ENCODE data around the gene POLRMT. TPM values are rescaled to one million over a fixed set of nuclear protein-coding genes. Genes with fewer than 3 reads are reported as not detected.

Gene POLRMT
- total and polyA plus RNA-seq, 4 donors, result 16.1 to 76.7 (median 38.4) TPM

DNA sequence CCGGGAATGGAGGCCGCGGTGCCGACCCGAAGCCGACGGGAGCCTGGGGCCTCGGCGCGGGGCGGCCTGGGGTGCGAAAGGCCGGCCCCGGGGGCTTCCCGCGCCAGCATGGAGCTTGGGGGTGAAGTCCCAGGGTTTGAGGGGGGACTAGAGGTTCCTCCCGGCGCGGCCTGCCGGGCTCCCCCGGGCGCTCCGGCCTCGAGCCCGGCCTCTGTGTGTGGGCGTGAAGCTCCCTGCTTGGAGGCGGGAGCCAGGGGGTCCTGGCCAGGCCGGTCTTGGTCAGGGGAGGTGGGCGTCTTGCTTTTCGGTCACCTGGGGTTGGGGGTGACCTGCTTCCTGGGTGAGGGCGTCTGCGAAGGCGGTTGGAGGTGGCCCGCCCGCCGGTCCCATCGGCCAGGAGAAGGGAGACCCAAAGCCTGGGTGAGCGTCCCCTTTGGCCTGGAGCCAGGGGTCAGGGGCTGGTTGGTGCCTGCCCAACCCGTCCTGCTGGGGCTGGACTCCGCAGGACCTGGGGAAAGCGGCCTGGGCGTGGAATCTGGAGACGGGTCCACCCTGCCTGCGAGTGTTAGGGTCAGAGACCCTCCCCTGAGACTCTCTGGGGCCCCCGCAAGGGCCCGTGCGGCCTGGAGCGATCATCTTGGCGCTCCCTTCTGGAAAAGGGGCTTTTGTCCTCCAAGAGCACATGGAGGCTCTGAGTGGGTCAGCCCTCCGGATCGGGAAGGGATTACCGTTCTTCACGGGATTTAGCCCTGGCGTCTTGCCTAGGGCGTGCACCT, 60.4 kb downstream of the POLRMT start:
- Histone ChIP-seq H3K9ac (ENCODE audit: insufficient read depth in 1 of 2, low read length in 2 of 2) (peak overlapping the region; percentile 70 to 90), H3K36me3 (ENCODE audit: control insufficient read depth in 4 of 4, insufficient read depth in 4 of 4, low read length in 4 of 4) (peaks cover 0 to 12% (median 0%) of the 10 kb centered on the region in 4 donors), H3K4me3 (peak overlapping the region; percentile 92), H3K27me3 (ENCODE audit: control insufficient read depth in 3 of 3, insufficient read depth in 3 of 3, low read length in 2 of 3) (no peaks in the 10 kb centered on the region), H3K27ac (ENCODE audit: low read depth in 1 of 2, low read length in 1 of 2) (peak overlapping the region; percentile 87 to 95), H3K9me3 (ENCODE audit: control insufficient read depth in 4 of 4, insufficient read depth in 3 of 4, low read length in 3 of 4) (no peaks in the 10 kb centered on the region), H3K4me1 (ENCODE audit: control insufficient read depth in 5 of 5, insufficient read depth in 5 of 5, low read length in 5 of 5) (peaks cover 0 to 35% (median 18%) of the 10 kb centered on the region in 5 donors)
- ATAC-seq (ENCODE audit: insufficient read depth, low FRiP score), result no peak
- peak; percentile 54 to 65 (median 54) for DNase-seq
- 1% methylated on average over 37 to 55 of the region's 55 CpGs for WGBS, 2 donors
- TF ChIP-seq, protein P1, sequence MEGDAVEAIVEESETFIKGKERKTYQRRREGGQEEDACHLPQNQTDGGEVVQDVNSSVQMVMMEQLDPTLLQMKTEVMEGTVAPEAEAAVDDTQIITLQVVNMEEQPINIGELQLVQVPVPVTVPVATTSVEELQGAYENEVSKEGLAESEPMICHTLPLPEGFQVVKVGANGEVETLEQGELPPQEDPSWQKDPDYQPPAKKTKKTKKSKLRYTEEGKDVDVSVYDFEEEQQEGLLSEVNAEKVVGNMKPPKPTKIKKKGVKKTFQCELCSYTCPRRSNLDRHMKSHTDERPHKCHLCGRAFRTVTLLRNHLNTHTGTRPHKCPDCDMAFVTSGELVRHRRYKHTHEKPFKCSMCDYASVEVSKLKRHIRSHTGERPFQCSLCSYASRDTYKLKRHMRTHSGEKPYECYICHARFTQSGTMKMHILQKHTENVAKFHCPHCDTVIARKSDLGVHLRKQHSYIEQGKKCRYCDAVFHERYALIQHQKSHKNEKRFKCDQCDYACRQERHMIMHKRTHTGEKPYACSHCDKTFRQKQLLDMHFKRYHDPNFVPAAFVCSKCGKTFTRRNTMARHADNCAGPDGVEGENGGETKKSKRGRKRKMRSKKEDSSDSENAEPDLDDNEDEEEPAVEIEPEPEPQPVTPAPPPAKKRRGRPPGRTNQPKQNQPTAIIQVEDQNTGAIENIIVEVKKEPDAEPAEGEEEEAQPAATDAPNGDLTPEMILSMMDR (IDR thresholded peaks at IDR 0.05; ENCODE audit: control extremely low read depth, extremely low read depth), result no peak

DNA sequence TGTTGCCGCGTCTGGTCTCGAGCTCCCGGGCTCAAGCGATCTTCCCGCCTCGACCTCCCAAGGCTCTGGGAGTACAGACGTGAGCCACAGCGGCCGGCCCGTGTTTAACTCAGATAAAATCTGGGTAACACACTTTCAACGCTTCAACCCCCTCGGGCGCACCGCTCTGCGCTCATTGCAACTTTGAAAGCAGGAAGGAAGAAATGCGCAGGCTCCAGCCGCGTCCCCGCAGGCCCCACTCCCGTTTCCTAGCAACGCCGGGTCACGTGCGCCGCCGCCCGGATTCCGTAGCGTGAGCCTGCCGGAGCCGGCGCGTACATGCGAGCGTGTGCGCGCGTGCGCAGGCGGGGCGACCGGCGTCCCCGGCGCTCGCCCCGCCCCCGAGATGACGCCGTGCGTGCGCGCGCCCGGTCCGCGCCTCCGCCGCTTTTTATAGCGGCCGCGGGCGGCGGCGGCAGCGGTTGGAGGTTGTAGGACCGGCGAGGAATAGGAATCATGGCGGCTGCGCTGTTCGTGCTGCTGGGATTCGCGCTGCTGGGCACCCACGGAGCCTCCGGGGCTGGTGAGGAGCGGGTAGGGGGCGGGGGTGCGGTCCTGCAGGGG, 61.1 kb downstream of the POLRMT start, which contains the start of gene BSG:
Gene BSG (plus strand): TSS at position 457 of the 603 bp plus-strand sequence. CDS start 39 bp downstream, at position 496.
- WGBS, 2 donors, result 0 to 1% methylated on average over 67 to 79 of the region's 79 CpGs
- H3K4me3 ChIP-seq, result peak within 1 kb of the TSS; percentile 92
- peaks cover 0 to 5% (median 0%) of the 10 kb centered on the region in 4 donors for H3K36me3 ChIP-seq (ENCODE audit: control insufficient read depth in 4 of 4, insufficient read depth in 4 of 4, low read length in 4 of 4)
- peak within 1 kb of the TSS; percentile 85 to 90 for H3K9ac ChIP-seq (ENCODE audit: insufficient read depth in 1 of 2, low read length in 2 of 2)
- ATAC-seq (ENCODE audit: insufficient read depth, low FRiP score), result peak; percentile 88
- peak within 1 kb of the TSS; percentile 95 for H3K27ac ChIP-seq (ENCODE audit: low read depth in 1 of 2, low read length in 1 of 2)
- TF ChIP-seq, protein P1 (IDR thresholded peaks at IDR 0.05; ENCODE audit: control extremely low read depth, extremely low read depth), result no peak
- no peaks in the 10 kb centered on the region for H3K27me3 ChIP-seq (ENCODE audit: control insufficient read depth in 3 of 3, insufficient read depth in 3 of 3, low read length in 2 of 3)
- H3K9me3 ChIP-seq (ENCODE audit: control insufficient read depth in 4 of 4, insufficient read depth in 3 of 4, low read length in 3 of 4), result no peaks in the 10 kb centered on the region
- H3K4me1 ChIP-seq (ENCODE audit: control insufficient read depth in 5 of 5, insufficient read depth in 5 of 5, low read length in 5 of 5), result peaks cover 0 to 35% (median 18%) of the 10 kb centered on the region in 5 donors
- DNase-seq, result peak; percentile 98 to 99 (median 99)

DNA sequence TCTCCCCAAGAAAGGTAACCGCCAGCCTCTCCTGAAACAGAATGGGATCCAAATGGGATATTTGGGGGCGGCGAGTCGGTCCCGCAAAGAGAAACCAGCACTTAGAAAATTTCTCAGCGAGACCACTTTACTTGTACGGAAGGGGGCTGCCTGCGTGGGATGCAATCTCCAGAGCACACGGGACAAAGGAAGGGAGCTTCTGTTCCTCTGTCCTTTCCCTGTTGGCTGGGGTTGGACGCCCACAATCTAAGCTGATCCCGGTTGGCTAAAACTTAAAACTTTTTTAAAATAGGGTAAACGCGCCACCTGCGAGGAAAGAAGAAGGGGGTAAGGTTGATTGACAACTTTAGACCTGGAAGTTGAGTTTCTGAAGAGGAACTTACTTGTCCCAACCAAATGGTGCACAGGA, 61.8 kb downstream of the POLRMT start:
- no peak for ATAC-seq (ENCODE audit: insufficient read depth, low FRiP score)
- Histone ChIP-seq H3K27me3 (ENCODE audit: control insufficient read depth in 3 of 3, insufficient read depth in 3 of 3, low read length in 2 of 3) (no peaks in the 10 kb centered on the region), H3K4me3 (peak overlapping the region; percentile 5), H3K4me1 (ENCODE audit: control insufficient read depth in 5 of 5, insufficient read depth in 5 of 5, low read length in 5 of 5) (peaks cover 0 to 35% (median 18%) of the 10 kb centered on the region in 5 donors), H3K36me3 (ENCODE audit: control insufficient read depth in 4 of 4, insufficient read depth in 4 of 4, low read length in 4 of 4) (peaks cover 0 to 3% (median 0%) of the 10 kb centered on the region in 4 donors), H3K9me3 (ENCODE audit: control insufficient read depth in 4 of 4, insufficient read depth in 3 of 4, low read length in 3 of 4) (no peaks in the 10 kb centered on the region), H3K9ac (ENCODE audit: insufficient read depth in 1 of 2, low read length in 2 of 2) (peak overlapping the region; percentile 77 to 85), H3K27ac (ENCODE audit: low read depth in 1 of 2, low read length in 1 of 2) (peak overlapping the region; percentile 7 to 76)
- 1% methylated on average over 14 of the region's 14 CpGs for WGBS, 2 donors
- TF ChIP-seq, protein P1 (IDR thresholded peaks at IDR 0.05; ENCODE audit: control extremely low read depth, extremely low read depth), result no peak
- peak; percentile 61 to 76 (median 65) for DNase-seq
